K562 (cell line): Measurements from ENCODE around the gene WNT3. TPM values are rescaled to one million over a fixed set of nuclear protein-coding genes. Genes with fewer than 3 reads are reported as not detected.

ENCODE experiments used
- ATAC-seq: fragments of 200-7000 bp; cut with Tn5 transposase; 3 replicates; pipeline ENCODE4 v1.9.1; 2020; ENCODE audit warnings: moderate library complexity
- BruUV-seq: library from RNA; stranded (reverse); fragments of 400-500 nt; replicated peaks from 2 replicates; lab custom pipeline; 2021; lab: Mats Ljungman, UMichigan
- CTCF ChIA-PET: fragments of 300-600 bp; formaldehyde crosslinking; extraction: SDS; loops from one replicate; lab custom pipeline; 2021; ENCODE audit warnings: low intra/inter-chr PET ratio; lab: Yijun Ruan, JAX
- POLR2A ChIA-PET: fragments of 300-600, 350-650 bp; sonication (Branson Sonifier 250); formaldehyde crosslinking; extraction: SDS; loops from one replicate; lab custom pipeline; 2021; ENCODE audit warnings: antibody characterized with exemption, inconsistent platforms; lab: Yijun Ruan, JAX
- DNase-seq, 4 experiments: peaks; one replicate each; pipeline versions ENCODE4 v3.0.0 to v3.0.0-alpha.2; 2011 to 2018; ENCODE audit warnings: low spot score in 3 of 4, mixed read lengths in 3 of 4; ENCODE audit errors: extremely low read depth in 1 of 4
- FAIRE-seq: peaks from 2 replicates; lab custom pipeline; 2011; peaks lifted over from hg19 to GRCh38; lab: Jason Lieb, UNC
- H2AFZ ChIP-seq: 2 replicates; pipeline ENCODE4 v1.6.0; 2011; ENCODE audit warnings: low read depth, low read length, control low read depth, inconsistent platforms
- H3K27ac ChIP-seq: fragments of 200-600 bp; 3 replicates; pipeline ENCODE4 v1.8.0; 2011; ENCODE audit warnings: low read depth, mild to moderate bottlenecking, control low read depth, inconsistent platforms, low read length, moderate library complexity, mixed read lengths; ENCODE audit errors: extremely low read depth
- H3K27me3 ChIP-seq, 2 experiments: fragments of 300-600 bp in 1 of 2; 2 replicates in 1 of 2; 3 replicates in 1 of 2; pipeline versions ENCODE4 v1.6.0 to v1.8.0; 2011; ENCODE audit warnings: inconsistent platforms in 2 of 2, low read length in 2 of 2, mild to moderate bottlenecking in 1 of 2, mixed read lengths in 1 of 2, moderate library complexity in 1 of 2; ENCODE audit not compliant: control insufficient read depth in 2 of 2, insufficient read depth in 2 of 2
- H3K36me3 ChIP-seq: fragments of 300-600 bp; 3 replicates; pipeline ENCODE4 v1.8.0; 2011; ENCODE audit warnings: mild to moderate bottlenecking, low read length, inconsistent platforms; ENCODE audit not compliant: control insufficient read depth, insufficient read depth
- H3K4me1 ChIP-seq, 2 experiments: fragments of 200-600 bp in 1 of 2; replicated peaks in 1 of 2; 2 replicates in 1 of 2; 3 replicates in 1 of 2; pipeline versions ENCODE4 v1.5.1 to v1.8.0; 2011; ENCODE audit warnings: inconsistent platforms in 2 of 2, low read length in 2 of 2, mild to moderate bottlenecking in 1 of 2, mixed read lengths in 1 of 2, moderate library complexity in 1 of 2; ENCODE audit not compliant: control insufficient read depth in 2 of 2, insufficient read depth in 2 of 2
- H3K4me2 ChIP-seq: 2 replicates; pipeline ENCODE4 v1.6.1; 2011; ENCODE audit warnings: low read length, control low read depth, inconsistent platforms, mixed read lengths; ENCODE audit not compliant: insufficient read depth
- H3K4me3 ChIP-seq: fragments of 200-600 bp; sonication (generic), shearing (Covaris generic); 2 replicates; pipeline ENCODE4 v1.5.1; 2016; ENCODE audit warnings: control low read depth, inconsistent platforms
- H3K79me2 ChIP-seq: fragments of 200-600 bp; 3 replicates; pipeline ENCODE4 v1.8.0; 2011; ENCODE audit warnings: low read length, inconsistent platforms; ENCODE audit not compliant: control insufficient read depth, insufficient read depth
- H3K9ac ChIP-seq, 2 experiments: 2 replicates each; pipeline versions ENCODE4 v1.6.0 to v1.6.1; 2011; ENCODE audit warnings: low read depth in 2 of 2, low read length in 2 of 2, control low read depth in 1 of 2, inconsistent platforms in 1 of 2, mild to moderate bottlenecking in 1 of 2, mixed read lengths in 1 of 2; ENCODE audit not compliant: insufficient read depth in 1 of 2
- H3K9me1 ChIP-seq: one replicate; pipeline ENCODE4 v1.6.0; 2011; ENCODE audit warnings: inconsistent platforms, mild to moderate bottlenecking, low read length, moderate library complexity; ENCODE audit not compliant: control insufficient read depth, insufficient read depth
- H3K9me3 ChIP-seq: replicated peaks from 2 replicates; pipeline ENCODE4 v1.5.1; 2011; ENCODE audit warnings: low read depth, low read length, inconsistent platforms; ENCODE audit not compliant: control insufficient read depth, insufficient read depth
- H4K20me1 ChIP-seq: replicated peaks from 2 replicates; pipeline ENCODE4 v1.6.1; 2011; ENCODE audit warnings: low read length, inconsistent platforms, mixed read lengths; ENCODE audit not compliant: control insufficient read depth, insufficient read depth
- CHD1 ChIP-seq: fragments of 200-600 bp; sonication (generic); IDR thresholded peaks from one replicate; pipeline ENCODE4 v1.6.1; 2012; ENCODE audit warnings: mild to moderate bottlenecking, moderate library complexity, low read length, inconsistent platforms
- COPS2 ChIP-seq: fragments of 450-650 bp; conservative IDR thresholded peaks from 2 replicates; pipeline ENCODE4 v1.6.1; 2016; ENCODE audit warnings: mild to moderate bottlenecking, moderate library complexity
- FOXJ3 ChIP-seq: sonication (generic); formaldehyde crosslinking; IDR thresholded peaks from 2 replicates; pipeline ENCODE4 v1.4.0; 2020; ENCODE audit warnings: mild to moderate bottlenecking, missing genetic modification reagents
- GTF2E2 ChIP-seq: fragments of 200-800 bp; sonication (Bioruptor generic); IDR thresholded peaks from 2 replicates; pipeline ENCODE4 v1.6.1; 2016; ENCODE audit warnings: missing genetic modification characterization, missing compliant biosample characterization
- HDGF ChIP-seq: fragments of 450-650 bp; IDR thresholded peaks from 2 replicates; pipeline ENCODE4 v1.6.1; 2016
- JUN ChIP-seq, 2 experiments: sonication (generic) in 1 of 2; formaldehyde crosslinking in 1 of 2; IDR thresholded peaks; 2 replicates each; pipeline versions ENCODE4 v1.6.1 to v1.8.0; 2012 to 2022; ENCODE audit warnings: borderline replicate concordance in 2 of 2, mild to moderate bottlenecking in 2 of 2, improper control_type of control experiment in 1 of 2, low read depth in 1 of 2, low read length in 1 of 2, missing genetic modification reagents in 1 of 2
- JUNB ChIP-seq: fragments of 450-650 bp; formaldehyde crosslinking; conservative IDR thresholded peaks from 2 replicates; pipeline ENCODE4 v1.4.0; 2020; ENCODE audit warnings: mild to moderate bottlenecking
- KDM4B ChIP-seq, 2 experiments: fragments of 450-650 bp in 1 of 2; sonication (generic) in 1 of 2; IDR thresholded peaks; 2 replicates each; pipeline ENCODE4 v1.6.1; 2016 to 2017; ENCODE audit warnings: borderline replicate concordance in 2 of 2, antibody characterized with exemption in 1 of 2, low read depth in 1 of 2, mild to moderate bottlenecking in 1 of 2
- MECOM ChIP-seq: fragments of 250-450 bp; sonication (Bioruptor Pico); IDR thresholded peaks from 2 replicates; pipeline ENCODE4 v1.8.0; 2022; ENCODE audit warnings: inconsistent platforms
- RBM25 ChIP-seq: fragments of 200-400 bp; formaldehyde crosslinking; IDR thresholded peaks from 2 replicates; pipeline ENCODE4 v1.6.1; 2018; ENCODE audit warnings: low read length, low read depth, moderate library complexity; ENCODE audit not compliant: severe bottlenecking
- SAFB2 ChIP-seq: fragments of 200-400 bp; formaldehyde crosslinking; IDR thresholded peaks from 2 replicates; pipeline ENCODE4 v1.6.1; 2018; ENCODE audit warnings: borderline replicate concordance, low read length, low read depth, moderate library complexity; ENCODE audit not compliant: severe bottlenecking
- SIRT6 ChIP-seq: IDR thresholded peaks from one replicate; pipeline ENCODE4 v1.6.1; 2012; ENCODE audit warnings: low read depth, mild to moderate bottlenecking, control low read depth, inconsistent platforms, low read length, moderate library complexity
- SMARCA5 ChIP-seq: fragments of 450-650 bp; IDR thresholded peaks from 2 replicates; pipeline ENCODE4 v1.6.1; 2016
- SPI1 ChIP-seq: IDR thresholded peaks from 2 replicates; pipeline ENCODE4 v1.6.1; 2011; ENCODE audit warnings: low read depth, low read length, control low read depth, borderline replicate concordance
- SRSF7 ChIP-seq: fragments of 200-400 bp; formaldehyde crosslinking; optimal IDR thresholded peaks from 2 replicates; pipeline ENCODE3; 2017; ENCODE audit warnings: mild to moderate bottlenecking, low read depth, low read length
- ZBTB26 ChIP-seq: fragments of 450-650 bp; formaldehyde crosslinking; IDR thresholded peaks from 2 replicates; pipeline ENCODE4 v1.4.0; 2022; ENCODE audit warnings: missing genetic modification characterization
- ZFP36 ChIP-seq: fragments of 150-350 bp; IDR thresholded peaks from 2 replicates; pipeline ENCODE4 v1.6.1; 2018; ENCODE audit warnings: low read length, low read depth; ENCODE audit not compliant: partially characterized antibody
- ZNF12 ChIP-seq: sonication (generic); formaldehyde crosslinking; IDR thresholded peaks from 2 replicates; pipeline ENCODE4 v1.4.0; 2020; ENCODE audit warnings: mild to moderate bottlenecking, missing genetic modification reagents
- ZNF197 ChIP-seq: fragments of 200-800 bp; sonication (Bioruptor generic); IDR thresholded peaks from 2 replicates; pipeline ENCODE4 v1.6.1; 2016; ENCODE audit warnings: low read depth, missing genetic modification characterization, missing compliant biosample characterization
- ZNF764 ChIP-seq: fragments of 250-450 bp; sonication (Bioruptor Pico); IDR thresholded peaks from 2 replicates; pipeline ENCODE4 v1.4.0; 2020; ENCODE audit warnings: low read depth, mild to moderate bottlenecking, moderate library complexity
- WGBS: fragments of 100-300 bp; shearing (Covaris generic); methylation state at CpG from one replicate; pipeline ENCODE4 v1.1.6; 2016; ENCODE audit warnings: low coverage, mixed read lengths; ENCODE audit not compliant: insufficient coverage; ENCODE audit errors: missing lambda C conversion rate; 5-methylcytosine and 5-hydroxymethylcytosine counted together
- in situ Hi-C: fragments of 300-500 bp; cut with MboI; formaldehyde crosslinking; loops from 4 replicates; pipeline ENCODE4 v1.15.0; 2018; ENCODE audit warnings: inconsistent platforms, mixed read lengths
- intact Hi-C: fragments of 100-400 bp; cut with micrococcal nuclease; formaldehyde crosslinking; loops from 2 replicates; pipeline ENCODE4 v1.14.2; 2022
- polyA plus RNA-seq, 8 experiments: library from polyadenylated mRNA; depleted of rRNA in 4 of 8; stranded (reverse) in 5 of 8; unstranded in 3 of 8; fragments of >200 nt; fragmentation: Nextera tagmentation in 2 of 8; fragmentation: Illumina TruSeq in 1 of 8; extraction: Ambion mirVana in 2 of 8; extraction: Trizol in 1 of 8; gene quantifications; 2 replicates each; pipeline versions ENCODE4 v1.2.1 to v1.2.3, GENCODE V29; 2011 to 2014; ENCODE audit warnings: inconsistent platforms in 1 of 8, missing spikeins in 1 of 8
- total RNA-seq, 7 experiments: library from RNA; depleted of rRNA in 6 of 7; stranded (reverse); fragments of >200 nt in 6 of 7; fragmentation: Illumina TruSeq in 2 of 7; extraction: Trizol in 2 of 7; gene quantifications; 2 replicates each; pipeline versions ENCODE4 v1.2.1 to v1.2.3, GENCODE V29; 2011 to 2021; ENCODE audit warnings: low replicate concordance in 1 of 7
- TF ChIP-seq, protein P1 (sequence below): sonication (generic); formaldehyde crosslinking; IDR thresholded peaks from 2 replicates; pipeline ENCODE4 v1.9.0; 2022; ENCODE audit warnings: mild to moderate bottlenecking, missing genetic modification reagents
- TF ChIP-seq, protein P2 (sequence below): sonication (generic); formaldehyde crosslinking; IDR thresholded peaks from 2 replicates; pipeline ENCODE4 v1.8.0; 2022; ENCODE audit warnings: mild to moderate bottlenecking, missing genetic modification reagents

WNT3 gene
- total and polyA plus RNA-seq, 9 of the 15 experiments (the other 6 are each of a cell fraction or from before 2014, with no cell fraction given) = 1.5 to 6.1 (median 3.3) TPM

- Histone ChIP-seq H3K79me2 (no peaks in the 10 kb centered on the region), H3K27ac (no peak overlapping the region), H3K9me1 (no peaks in the 10 kb centered on the region), H3K4me2 (no peak overlapping the region), H2AFZ (no peak overlapping the region), H3K4me3 (no peak overlapping the region), H3K9ac (peak overlapping the region in 1 of 2 experiments; percentile 10; a peak in 1 of 4 replicates), H3K9me3 (no peaks in the 10 kb centered on the region), H3K36me3 (no peaks in the 10 kb centered on the region), H3K4me1 (peaks cover 36 to 54% of the 10 kb centered on the region in 2 experiments), H3K27me3 (no peaks in the 10 kb centered on the region), H4K20me1 (no peaks in the 10 kb centered on the region)
- DNase-seq (no peak), FAIRE-seq (no peak), ATAC-seq (no peak)
- intact Hi-C loops (no loop called here), in situ Hi-C loops (loop anchor here (25.0 kb wide), 1 partner anchor 1225 kb away; no protein-coding TSS in a partner anchor)
- ChIA-PET CTCF (no interaction called here), POLR2A (interaction anchor here (0.5 to 1.3 kb wide), 4 partner anchors 11 to 1020 kb away, joined by 3 to 4 read pairs (median 4); no protein-coding TSS in a partner anchor)
- no TSS peak for BruUV-seq
- WGBS = 32% methylated on average over 6 of the region's 6 CpGs
- no peak for TF ChIP-seq ZNF764 (CRISPR knock-in tag)
- TF ChIP-seq SAFB2 = no peak
- TF ChIP-seq ZNF12 (CRISPR knock-in tag) = no peak
- no peak for TF ChIP-seq KDM4B (IDR thresholded peaks at IDR 0.05; ENCODE audit: borderline replicate concordance in 2 of 2, low read depth in 1 of 2)
- TF ChIP-seq, protein P1, sequence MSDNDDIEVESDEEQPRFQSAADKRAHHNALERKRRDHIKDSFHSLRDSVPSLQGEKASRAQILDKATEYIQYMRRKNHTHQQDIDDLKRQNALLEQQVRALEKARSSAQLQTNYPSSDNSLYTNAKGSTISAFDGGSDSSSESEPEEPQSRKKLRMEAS (CRISPR knock-in tag) = no peak
- no peak for TF ChIP-seq CHD1
- TF ChIP-seq HDGF = no peak
- no peak for TF ChIP-seq JUNB
- peak; percentile 98 for TF ChIP-seq ZFP36
- no peak for TF ChIP-seq SPI1
- TF ChIP-seq ZNF197 (CRISPR knock-in tag) = no peak
- no peak for TF ChIP-seq JUN (IDR thresholded peaks at IDR 0.05; ENCODE audit: borderline replicate concordance, low read depth, low read length)
- TF ChIP-seq JUN (CRISPR knock-in tag; IDR thresholded peaks at IDR 0.05; ENCODE audit: borderline replicate concordance) = no peak
- TF ChIP-seq RBM25 = peak; percentile 78
- no peak for TF ChIP-seq SIRT6
- no peak for TF ChIP-seq GTF2E2 (tag)
- TF ChIP-seq MECOM (CRISPR knock-in tag) = no peak
- no peak for TF ChIP-seq SRSF7
- TF ChIP-seq SMARCA5 = peak; percentile 79
- no peak for TF ChIP-seq FOXJ3 (CRISPR knock-in tag)
- no peak for TF ChIP-seq COPS2
- no peak for TF ChIP-seq ZBTB26 (CRISPR knock-in tag)
- TF ChIP-seq, protein P2, sequence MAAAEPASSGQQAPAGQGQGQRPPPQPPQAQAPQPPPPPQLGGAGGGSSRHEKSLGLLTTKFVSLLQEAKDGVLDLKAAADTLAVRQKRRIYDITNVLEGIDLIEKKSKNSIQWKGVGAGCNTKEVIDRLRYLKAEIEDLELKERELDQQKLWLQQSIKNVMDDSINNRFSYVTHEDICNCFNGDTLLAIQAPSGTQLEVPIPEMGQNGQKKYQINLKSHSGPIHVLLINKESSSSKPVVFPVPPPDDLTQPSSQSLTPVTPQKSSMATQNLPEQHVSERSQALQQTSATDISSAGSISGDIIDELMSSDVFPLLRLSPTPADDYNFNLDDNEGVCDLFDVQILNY (CRISPR knock-in tag) = no peak
Observed at GRCh38 chr17:46812624-46813318, 5.7 kb downstream of the WNT3 start.
